ENCODE results near the gene FBN1. TPM values are rescaled to one million over a fixed set of nuclear protein-coding genes. Genes with fewer than 3 reads are reported as not detected.

The FBN1 gene
- total and polyA plus RNA-seq, 10 of the 15 experiments (the other 5 are each of a cell fraction or from before 2014, with no cell fraction given), result 2.2 to 15.3 (median 7.0) TPM

DNA sequence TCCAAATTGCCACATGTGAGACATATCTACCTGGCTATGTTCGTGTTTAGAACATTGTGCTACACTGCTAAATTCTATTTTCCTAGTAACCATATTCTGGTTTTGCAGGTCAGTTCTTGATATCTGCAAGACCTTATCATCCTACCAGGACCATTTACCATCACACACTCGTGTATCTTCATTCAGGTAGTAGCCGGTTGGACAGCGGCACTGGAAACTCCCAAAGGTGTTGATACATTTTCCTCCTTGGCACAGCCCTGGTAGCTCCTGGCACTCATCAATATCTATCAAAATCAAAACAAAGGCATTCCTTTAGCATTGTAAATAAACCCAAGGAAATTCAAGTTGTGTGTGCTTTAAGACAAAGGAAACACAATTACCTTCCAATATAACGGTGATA lies 180.1 kb downstream of the FBN1 start:
- in situ Hi-C loops (cut with MboI), result no loop called here
- H2AFZ ChIP-seq (ENCODE audit: control insufficient read depth, low read depth, low read length), result no peak overlapping the region
- no peaks in the 10 kb centered on the region for H4K20me1 ChIP-seq (ENCODE audit: control insufficient read depth, insufficient read depth)
- ChIA-PET CTCF (interaction anchor here (1.5 kb wide), 1 partner anchor 13 kb away, joined by 3 read pairs; no protein-coding TSS in a partner anchor), SMC1A (ENCODE audit: uncharacterized antibody, unreplicated experiment) (no interaction called here), RAD21 (ENCODE audit: unreplicated experiment) (no interaction called here), POLR2A (no interaction called here)
- intact Hi-C loops (cut with micrococcal nuclease; ENCODE audit: unreplicated experiment), result no loop called here
- FAIRE-seq (no peak), DNase-seq (ENCODE audit: low read depth, low spot score) (no peak), ATAC-seq (no peak)
- TF ChIP-seq JUNB (IDR thresholded peaks at IDR 0.05) (no peak), YBX1 (IDR thresholded peaks at IDR 0.05) (no peak), SIX5 (IDR thresholded peaks at IDR 0.05; ENCODE audit: low read depth, low read length, severe bottlenecking) (no peak), BHLHE40 (IDR thresholded peaks at IDR 0.05; ENCODE audit: borderline replicate concordance in 1 of 2, low read depth in 2 of 2, low read length in 1 of 2) (no peak), CBX3 (IDR thresholded peaks at IDR 0.05; ENCODE audit: borderline replicate concordance, low read depth) (no peak), POLR2AphosphoS2 (IDR thresholded peaks at IDR 0.05; ENCODE audit: low read depth, low read length) (no peak), EED (IDR thresholded peaks at IDR 0.05; ENCODE audit: low read depth) (no peak)
- TF ChIP-seq, protein P1, sequence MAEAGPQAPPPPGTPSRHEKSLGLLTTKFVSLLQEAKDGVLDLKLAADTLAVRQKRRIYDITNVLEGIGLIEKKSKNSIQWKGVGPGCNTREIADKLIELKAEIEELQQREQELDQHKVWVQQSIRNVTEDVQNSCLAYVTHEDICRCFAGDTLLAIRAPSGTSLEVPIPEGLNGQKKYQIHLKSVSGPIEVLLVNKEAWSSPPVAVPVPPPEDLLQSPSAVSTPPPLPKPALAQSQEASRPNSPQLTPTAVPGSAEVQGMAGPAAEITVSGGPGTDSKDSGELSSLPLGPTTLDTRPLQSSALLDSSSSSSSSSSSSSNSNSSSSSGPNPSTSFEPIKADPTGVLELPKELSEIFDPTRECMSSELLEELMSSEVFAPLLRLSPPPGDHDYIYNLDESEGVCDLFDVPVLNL (IDR thresholded peaks at IDR 0.05; ENCODE audit: low read depth, low read length), result no peak
- TF ChIP-seq, protein P2, sequence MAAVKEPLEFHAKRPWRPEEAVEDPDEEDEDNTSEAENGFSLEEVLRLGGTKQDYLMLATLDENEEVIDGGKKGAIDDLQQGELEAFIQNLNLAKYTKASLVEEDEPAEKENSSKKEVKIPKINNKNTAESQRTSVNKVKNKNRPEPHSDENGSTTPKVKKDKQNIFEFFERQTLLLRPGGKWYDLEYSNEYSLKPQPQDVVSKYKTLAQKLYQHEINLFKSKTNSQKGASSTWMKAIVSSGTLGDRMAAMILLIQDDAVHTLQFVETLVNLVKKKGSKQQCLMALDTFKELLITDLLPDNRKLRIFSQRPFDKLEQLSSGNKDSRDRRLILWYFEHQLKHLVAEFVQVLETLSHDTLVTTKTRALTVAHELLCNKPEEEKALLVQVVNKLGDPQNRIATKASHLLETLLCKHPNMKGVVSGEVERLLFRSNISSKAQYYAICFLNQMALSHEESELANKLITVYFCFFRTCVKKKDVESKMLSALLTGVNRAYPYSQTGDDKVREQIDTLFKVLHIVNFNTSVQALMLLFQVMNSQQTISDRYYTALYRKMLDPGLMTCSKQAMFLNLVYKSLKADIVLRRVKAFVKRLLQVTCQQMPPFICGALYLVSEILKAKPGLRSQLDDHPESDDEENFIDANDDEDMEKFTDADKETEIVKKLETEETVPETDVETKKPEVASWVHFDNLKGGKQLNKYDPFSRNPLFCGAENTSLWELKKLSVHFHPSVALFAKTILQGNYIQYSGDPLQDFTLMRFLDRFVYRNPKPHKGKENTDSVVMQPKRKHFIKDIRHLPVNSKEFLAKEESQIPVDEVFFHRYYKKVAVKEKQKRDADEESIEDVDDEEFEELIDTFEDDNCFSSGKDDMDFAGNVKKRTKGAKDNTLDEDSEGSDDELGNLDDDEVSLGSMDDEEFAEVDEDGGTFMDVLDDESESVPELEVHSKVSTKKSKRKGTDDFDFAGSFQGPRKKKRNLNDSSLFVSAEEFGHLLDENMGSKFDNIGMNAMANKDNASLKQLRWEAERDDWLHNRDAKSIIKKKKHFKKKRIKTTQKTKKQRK (IDR thresholded peaks at IDR 0.05; ENCODE audit: low read depth, low read length), result no peak
- TF ChIP-seq, protein P3, sequence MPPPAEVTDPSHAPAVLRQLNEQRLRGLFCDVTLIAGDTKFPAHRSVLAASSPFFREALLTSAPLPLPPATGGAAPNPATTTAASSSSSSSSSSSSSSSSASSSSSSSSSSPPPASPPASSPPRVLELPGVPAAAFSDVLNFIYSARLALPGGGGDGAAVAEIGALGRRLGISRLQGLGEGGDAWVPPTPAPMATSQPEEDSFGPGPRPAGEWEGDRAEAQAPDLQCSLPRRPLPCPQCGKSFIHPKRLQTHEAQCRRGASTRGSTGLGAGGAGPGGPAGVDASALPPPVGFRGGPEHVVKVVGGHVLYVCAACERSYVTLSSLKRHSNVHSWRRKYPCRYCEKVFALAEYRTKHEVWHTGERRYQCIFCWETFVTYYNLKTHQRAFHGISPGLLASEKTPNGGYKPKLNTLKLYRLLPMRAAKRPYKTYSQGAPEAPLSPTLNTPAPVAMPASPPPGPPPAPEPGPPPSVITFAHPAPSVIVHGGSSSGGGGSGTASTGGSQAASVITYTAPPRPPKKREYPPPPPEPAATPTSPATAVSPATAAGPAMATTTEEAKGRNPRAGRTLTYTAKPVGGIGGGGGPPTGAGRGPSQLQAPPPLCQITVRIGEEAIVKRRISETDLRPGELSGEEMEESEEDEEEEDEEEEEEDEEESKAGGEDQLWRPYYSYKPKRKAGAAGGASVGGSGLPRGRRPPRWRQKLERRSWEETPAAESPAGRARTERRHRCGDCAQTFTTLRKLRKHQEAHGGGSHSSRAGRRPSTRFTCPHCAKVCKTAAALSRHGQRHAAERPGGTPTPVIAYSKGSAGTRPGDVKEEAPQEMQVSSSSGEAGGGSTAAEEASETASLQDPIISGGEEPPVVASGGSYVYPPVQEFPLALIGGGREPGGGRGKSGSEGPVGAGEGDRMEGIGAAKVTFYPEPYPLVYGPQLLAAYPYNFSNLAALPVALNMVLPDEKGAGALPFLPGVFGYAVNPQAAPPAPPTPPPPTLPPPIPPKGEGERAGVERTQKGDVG (CRISPR knock-in tag; IDR thresholded peaks at IDR 0.05), result no peak
- H3K27me3 ChIP-seq (replicated peaks in 1 of 2; ENCODE audit: control insufficient read depth in 2 of 2, insufficient read depth in 2 of 2, low read length in 1 of 2), result no peaks in the 10 kb centered on the region
- H3K9ac ChIP-seq (ENCODE audit: control insufficient read depth, insufficient read depth, low read length), result no peak overlapping the region
- WGBS (ENCODE audit: insufficient coverage, insufficient replicate concordance, low lambda C conversion rate, missing lambda C conversion rate), result 85% methylated on average over 5 of the region's 5 CpGs
- H3K27ac ChIP-seq (ENCODE audit: control insufficient read depth, insufficient read depth), result no peak overlapping the region
- H3K4me2 ChIP-seq (ENCODE audit: control insufficient read depth, insufficient read depth), result no peak overlapping the region
- H3K4me1 ChIP-seq (ENCODE audit: control insufficient read depth, insufficient read depth, low read length), result no peaks in the 10 kb centered on the region
- H3K36me3 ChIP-seq (ENCODE audit: control insufficient read depth in 2 of 2, insufficient read depth in 2 of 2, low read length in 1 of 2), result peaks cover 0 to 8% of the 10 kb centered on the region in 2 experiments; a peak in 3 of 4 replicates
- H3K9me3 ChIP-seq (replicated peaks; ENCODE audit: control insufficient read depth, insufficient read depth, low read length), result no peaks in the 10 kb centered on the region
- H3K4me3 ChIP-seq, result no peak overlapping the region
- no TSS peak for BruUV-seq (replicated peaks)
- no peaks in the 10 kb centered on the region for H3K79me2 ChIP-seq (ENCODE audit: control insufficient read depth, insufficient read depth, low read length)
